Measurements from ENCODE around the gene VWA1.

- TF ChIP-seq CTCF (IDR thresholded peaks at IDR 0.05) (no peak), SIN3A (IDR thresholded peaks at IDR 0.05; ENCODE audit: borderline replicate concordance, insufficient read depth, low read depth, low read length) (no peak)
Measured at GRCh38 chr1:1425753-1426495, 9.6 kb upstream of the VWA1 start.
